Measurements from ENCODE around the gene URB1.

Gene URB1

GRCh38 chr21:32349333-32349944 is 43.4 kb downstream of the URB1 start:
- DNase-seq (ENCODE audit: insufficient read length, low spot score): no peak
- no peak for FAIRE-seq
- no peak for TF ChIP-seq CTCF (IDR thresholded peaks at IDR 0.05; ENCODE audit: insufficient read depth, missing control alignments)

- no peak for TF ChIP-seq CTCF (IDR thresholded peaks at IDR 0.05; ENCODE audit: insufficient read depth, missing control alignments)
- FAIRE-seq (no peak), DNase-seq (ENCODE audit: insufficient read length, low spot score) (no peak)
Measured at GRCh38 chr21:32348604-32349332, 44.0 kb downstream of the URB1 start.

GRCh38 chr21:32347977-32348376 is 44.8 kb downstream of the URB1 start:
- no peak for FAIRE-seq
- no peak for DNase-seq (ENCODE audit: insufficient read length, low spot score)
- no peak for TF ChIP-seq CTCF (IDR thresholded peaks at IDR 0.05; ENCODE audit: insufficient read depth, missing control alignments)

GRCh38 chr21:32347351-32347750 is 45.5 kb downstream of the URB1 start:
- DNase-seq (ENCODE audit: insufficient read length, low spot score) (no peak), FAIRE-seq (no peak)
- TF ChIP-seq CTCF (IDR thresholded peaks at IDR 0.05; ENCODE audit: insufficient read depth, missing control alignments): no peak

GRCh38 chr21:32346951-32347350 is 45.9 kb downstream of the URB1 start:
- no peak for TF ChIP-seq CTCF (IDR thresholded peaks at IDR 0.05; ENCODE audit: insufficient read depth, missing control alignments)
- FAIRE-seq (no peak), DNase-seq (ENCODE audit: insufficient read length, low spot score) (no peak)

- no peak for TF ChIP-seq CTCF (IDR thresholded peaks at IDR 0.05; ENCODE audit: insufficient read depth, missing control alignments)
- FAIRE-seq (no peak), DNase-seq (ENCODE audit: insufficient read length, low spot score) (no peak)
Measured at GRCh38 chr21:32340863-32341848, 51.7 kb downstream of the URB1 start.
